NB4 (cell line): Measurements from ENCODE around the gene MAGI2.

Experiments used
- DNase-seq: peaks from one replicate; pipeline ENCODE4 v3.0.0; 2010; ENCODE audit warnings: low read depth
- H3K4me3 ChIP-seq: one replicate; pipeline ENCODE4 v1.5.1; 2011; ENCODE audit warnings: mild to moderate bottlenecking, low read depth, low read length, moderate library complexity
- CTCF ChIP-seq: IDR thresholded peaks from one replicate; pipeline ENCODE4 v1.5.1; 2012; ENCODE audit warnings: low read depth, low read length
- MAX ChIP-seq: IDR thresholded peaks from 2 replicates; pipeline ENCODE4 v1.6.1; 2011; ENCODE audit warnings: low read depth, low read length
- MYC ChIP-seq: IDR thresholded peaks from 2 replicates; pipeline ENCODE4 v1.6.1; 2011; ENCODE audit warnings: low read depth, low read length
- POLR2A ChIP-seq: IDR thresholded peaks from 2 replicates; pipeline ENCODE4 v1.6.1; 2011; ENCODE audit warnings: mild to moderate bottlenecking; ENCODE audit not compliant: insufficient read length; ENCODE audit errors: extremely low read depth

The MAGI2 gene

GRCh38 chr7:78688376-78688775 lies 765.1 kb downstream of the MAGI2 start:
- DNase-seq: no peak
- no peak overlapping the region for H3K4me3 ChIP-seq
- no peak for TF ChIP-seq CTCF
- no peak for TF ChIP-seq POLR2A
- TF ChIP-seq MYC: no peak
- TF ChIP-seq MAX: no peak

GRCh38 chr7:78686189-78686588 lies 767.3 kb downstream of the MAGI2 start:
- no peak for DNase-seq
- no peak overlapping the region for H3K4me3 ChIP-seq
- no peak for TF ChIP-seq CTCF
- TF ChIP-seq POLR2A: no peak
- TF ChIP-seq MAX: no peak

GRCh38 chr7:78684201-78684600 lies 769.3 kb downstream of the MAGI2 start:
- no peak for DNase-seq
- TF ChIP-seq POLR2A (no peak), CTCF (no peak), MYC (no peak), MAX (no peak)
- H3K4me3 ChIP-seq: no peak overlapping the region

- no peak overlapping the region for H3K4me3 ChIP-seq
- TF ChIP-seq MAX (no peak), POLR2A (no peak), MYC (no peak)
- no peak for DNase-seq
Observed at GRCh38 chr7:78683566-78683965, 769.9 kb downstream of the MAGI2 start.

- H3K4me3 ChIP-seq: no peak overlapping the region
- DNase-seq: no peak
- no peak for TF ChIP-seq CTCF
- no peak for TF ChIP-seq MYC
- no peak for TF ChIP-seq MAX
- no peak for TF ChIP-seq POLR2A
Observed at GRCh38 chr7:78679112-78679876, 774.2 kb downstream of the MAGI2 start.

- H3K4me3 ChIP-seq: no peak overlapping the region
- DNase-seq: no peak
- TF ChIP-seq MAX (no peak), MYC (no peak), CTCF (no peak), POLR2A (no peak)
Observed at GRCh38 chr7:78677391-78677790, 776.1 kb downstream of the MAGI2 start.
